Cardiac fibroblast (primary cell): ENCODE data around the gene ZNF570.

Experiments used
- DNase-seq, 2 donors: peaks; one replicate each; pipeline versions ENCODE4 v3.0.0 to v3.0.0-alpha.2; 2010; ENCODE audit warnings: low read depth in 2 of 2
- H3K4me3 ChIP-seq, 2 donors: replicated peaks in 1 of 2; 1 replicate in 1 of 2; 2 replicates in 1 of 2; pipeline ENCODE4 v1.5.1; 2011; ENCODE audit warnings: low read depth in 2 of 2, low read length in 2 of 2, mild to moderate bottlenecking in 2 of 2, moderate library complexity in 1 of 2
- CTCF ChIP-seq: IDR thresholded peaks from one replicate; pipeline ENCODE4 v1.5.1; 2011; ENCODE audit warnings: low read depth, mild to moderate bottlenecking, low read length, inconsistent platforms

Gene ZNF570

GRCh38 chr19:37468961-37469777 lies at the start of gene ZNF570:
ZNF570 (plus strand) TSS chr19:37469356; CDS start chr19:37470355, 999 bp downstream.
- no peak for TF ChIP-seq CTCF
- peak; percentile 90 to 92 for DNase-seq
- peak within 1 kb of the TSS; percentile 87 to 94 for H3K4me3 ChIP-seq

GRCh38 chr19:37452500-37453245 lies 16.5 kb upstream of the ZNF570 start:
- TF ChIP-seq CTCF, result no peak
- DNase-seq, result no peak
- H3K4me3 ChIP-seq, result no peak overlapping the region

GRCh38 chr19:37466277-37466797 lies 2.8 kb upstream of the ZNF570 start:
- TF ChIP-seq CTCF, result no peak
- DNase-seq, result peak in 1 of 2 donors; percentile 57
- H3K4me3 ChIP-seq, result peak overlapping the region; percentile 88 to 95

GRCh38 chr19:37466798-37467607 lies 2.2 kb upstream of the ZNF570 start, which contains the start of gene ZNF569:
ZNF569 (minus strand) TSS chr19:37467444; CDS start chr19:37444921, 22,523 bp downstream.
- TF ChIP-seq CTCF, result no peak
- H3K4me3 ChIP-seq, result peak within 1 kb of the TSS; percentile 88 to 95
- peak; percentile 97 for DNase-seq

- TF ChIP-seq CTCF, result no peak
- DNase-seq, result no peak
- H3K4me3 ChIP-seq, result peak overlapping the region; percentile 88 to 95
These were observed 1.5 kb upstream of the ZNF570 start for GRCh38 chr19:37467608-37468090.

GRCh38 chr19:37470216-37470615 lies 1.1 kb downstream of the ZNF570 start:
- no peak for TF ChIP-seq CTCF
- no peak for DNase-seq
- H3K4me3 ChIP-seq, result peak overlapping the region in 1 of 2 donors; percentile 94
